ENCODE measurements around the gene RAD51B.

DNA sequence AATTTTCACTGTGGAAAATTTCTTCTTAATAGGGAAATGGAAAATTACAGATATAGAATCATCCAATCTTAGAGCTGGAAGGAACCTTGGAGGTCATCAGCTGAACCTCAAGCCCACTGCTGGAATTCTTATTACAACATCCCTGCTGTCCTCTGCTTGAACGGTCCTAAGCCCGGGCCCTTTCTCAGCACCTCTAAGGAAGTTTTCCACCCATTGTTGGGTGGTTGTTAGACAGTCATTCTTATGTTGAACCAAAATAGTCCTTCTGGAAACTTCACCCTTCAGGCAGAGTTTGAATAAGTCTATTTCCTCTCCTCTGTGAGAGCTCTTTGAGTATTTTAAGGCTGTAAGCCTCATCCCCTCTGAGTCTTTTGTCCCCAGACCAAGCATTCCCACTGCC is 902.6 kb downstream of the RAD51B start:
- TF ChIP-seq POLR2A (IDR thresholded peaks at IDR 0.05; ENCODE audit: low read depth, low read length) = no peak
- no peak for TF ChIP-seq POLR2AphosphoS5 (IDR thresholded peaks at IDR 0.05; ENCODE audit: low read depth, low read length)
- no peak for TF ChIP-seq TAF1 (IDR thresholded peaks at IDR 0.05; ENCODE audit: borderline replicate concordance, low read depth, low read length)

Data from GM12892 (cell line).